CD4-positive, alpha-beta memory T cell (primary cell): Measurements from ENCODE around the gene FKBP8. TPM values are rescaled to one million over a fixed set of nuclear protein-coding genes. Genes with fewer than 3 reads are reported as not detected.

Source experiments
- CTCF ChIA-PET: fragments of 350-600 bp; sonication (Branson Sonifier 250); formaldehyde crosslinking; loops from one replicate; lab custom pipeline; 2021; ENCODE audit warnings: inconsistent platforms; ENCODE audit not compliant: partially characterized antibody; lab: Charles Lee
- POLR2A ChIA-PET: fragments of 350-600 bp; sonication (Branson Sonifier 250); formaldehyde crosslinking; loops from one replicate; lab custom pipeline; 2021; ENCODE audit not compliant: partially characterized antibody; lab: Charles Lee
- DNase-seq, 5 donors: peaks; one replicate each; pipeline versions ENCODE4 v3.0.0 to v3.0.0-alpha.2; 2020 to 2022; ENCODE audit warnings: mixed read lengths in 1 of 5
- H3K27ac ChIP-seq: one replicate; pipeline ENCODE4 v1.7.0; 2013; ENCODE audit warnings: low read depth, low read length
- H3K27me3 ChIP-seq: 2 replicates; pipeline ENCODE4 v1.7.0; 2013; ENCODE audit warnings: mild to moderate bottlenecking, low read length, moderate library complexity; ENCODE audit not compliant: insufficient read depth
- H3K36me3 ChIP-seq: 2 replicates; pipeline ENCODE4 v1.7.0; 2013; ENCODE audit warnings: mild to moderate bottlenecking, low read length, moderate library complexity; ENCODE audit not compliant: insufficient read depth
- H3K4me1 ChIP-seq: 2 replicates; pipeline ENCODE4 v1.7.0; 2013; ENCODE audit warnings: mild to moderate bottlenecking, low read length, moderate library complexity; ENCODE audit not compliant: insufficient read depth
- H3K4me3 ChIP-seq, 2 donors: one replicate each; pipeline ENCODE4 v1.7.0; 2013; ENCODE audit warnings: low read length in 2 of 2, mild to moderate bottlenecking in 1 of 2
- H3K9me3 ChIP-seq, 2 donors: one replicate each; pipeline ENCODE4 v1.7.0; 2013; ENCODE audit warnings: low read length in 2 of 2, control low read depth in 1 of 2; ENCODE audit not compliant: control insufficient read depth in 1 of 2
- H3K27ac Mint-ChIP-seq, 7 donors: one replicate each; pipeline ENCODE4 v1.8.0; 2020 to 2021; ENCODE audit warnings: mixed read lengths in 7 of 7, mild to moderate bottlenecking in 6 of 7, inconsistent platforms in 3 of 7, moderate library complexity in 3 of 7
- H3K27me3 Mint-ChIP-seq, 2 donors: one replicate each; pipeline ENCODE4 v1.8.0; 2020 to 2021; ENCODE audit warnings: mixed read lengths in 2 of 2
- H3K36me3 Mint-ChIP-seq, 2 donors: one replicate each; pipeline ENCODE4 v1.8.0; 2020 to 2021; ENCODE audit warnings: mixed read lengths in 2 of 2, inconsistent platforms in 1 of 2, mild to moderate bottlenecking in 1 of 2
- H3K4me1 Mint-ChIP-seq, 4 donors: one replicate each; pipeline ENCODE4 v1.8.0; 2020 to 2021; ENCODE audit warnings: mixed read lengths in 4 of 4, mild to moderate bottlenecking in 1 of 4
- H3K4me3 Mint-ChIP-seq, 8 donors: one replicate each; pipeline ENCODE4 v1.8.0; 2020 to 2021; ENCODE audit warnings: mixed read lengths in 8 of 8, mild to moderate bottlenecking in 7 of 8, moderate library complexity in 6 of 8, inconsistent platforms in 3 of 8
- H3K9me3 Mint-ChIP-seq, 8 donors: one replicate each; pipeline ENCODE4 v1.8.0; 2020 to 2021; ENCODE audit warnings: mixed read lengths in 8 of 8, mild to moderate bottlenecking in 5 of 8, inconsistent platforms in 3 of 8, moderate library complexity in 1 of 8
- intact Hi-C: fragments of 100-400 bp; cut with micrococcal nuclease; formaldehyde crosslinking; loops from one replicate; pipeline ENCODE4 v1.15.1; 2023
- polyA plus RNA-seq, 2 donors: library from polyadenylated mRNA; unstranded; fragments of 300-500 nt; fragmentation: Illumina TruSeq; gene quantifications; one replicate each; pipeline ENCODE4 v1.2.3, GENCODE V29; 2021
- total RNA-seq, 2 experiments: library from RNA; stranded (reverse); gene quantifications; one replicate each; pipeline ENCODE4 v1.2.3, GENCODE V29; 2021

The FKBP8 gene
- total and polyA plus RNA-seq, 4 experiments from 2014 or later = 82.4 to 249 (median 181) TPM

GRCh38 chr19:18588611-18589379 lies 45.4 kb upstream of the FKBP8 start, which contains the start of gene REX1BD:
REX1BD (plus strand) TSS chr19:18588798; CDS start chr19:18588802, 4 bp downstream.
- peaks cover 21 to 48% (median 35%) of the 10 kb centered on the region in 4 donors for H3K4me1 Mint-ChIP-seq
- Histone ChIP-seq H3K4me1 (peaks cover 36% of the 10 kb centered on the region), H3K4me3 (peak within 1 kb of the TSS; percentile 47 to 79), H3K9me3 (no peaks in the 10 kb centered on the region), H3K36me3 (peaks cover 4% of the 10 kb centered on the region), H3K27ac (peak within 1 kb of the TSS; percentile 67), H3K27me3 (no peaks in the 10 kb centered on the region)
- peak within 1 kb of the TSS; percentile 82 to 93 (median 89) for H3K4me3 Mint-ChIP-seq
- intact Hi-C loops = loop anchor here (1.0 to 5.0 kb wide), 6 partner anchors 17 to 331 kb away; partner anchors contain the start of genes COPE, DDX49 and UBA52
- H3K9me3 Mint-ChIP-seq = no peaks in the 10 kb centered on the region
- POLR2A ChIA-PET = interaction anchor here (0.7 to 6.3 kb wide), 39 partner anchors 10 to 841 kb away, joined by 3 to 122 read pairs (median 5); partner anchors contain the start of genes COPE, DDX49, ELL and FKBP8
- CTCF ChIA-PET = interaction anchor here (0.9 to 4.9 kb wide), 35 partner anchors 8 to 270 kb away, joined by 3 to 58 read pairs (median 5); partner anchors contain the start of genes ELL, FKBP8, KXD1 and TMEM59L
- H3K27ac Mint-ChIP-seq = peak within 1 kb of the TSS; percentile 83 to 96 (median 92)
- no peaks in the 10 kb centered on the region for H3K27me3 Mint-ChIP-seq
- peak; percentile 86 to 95 (median 87) for DNase-seq
- peaks cover 0 to 6% of the 10 kb centered on the region in 2 donors for H3K36me3 Mint-ChIP-seq

DNA sequence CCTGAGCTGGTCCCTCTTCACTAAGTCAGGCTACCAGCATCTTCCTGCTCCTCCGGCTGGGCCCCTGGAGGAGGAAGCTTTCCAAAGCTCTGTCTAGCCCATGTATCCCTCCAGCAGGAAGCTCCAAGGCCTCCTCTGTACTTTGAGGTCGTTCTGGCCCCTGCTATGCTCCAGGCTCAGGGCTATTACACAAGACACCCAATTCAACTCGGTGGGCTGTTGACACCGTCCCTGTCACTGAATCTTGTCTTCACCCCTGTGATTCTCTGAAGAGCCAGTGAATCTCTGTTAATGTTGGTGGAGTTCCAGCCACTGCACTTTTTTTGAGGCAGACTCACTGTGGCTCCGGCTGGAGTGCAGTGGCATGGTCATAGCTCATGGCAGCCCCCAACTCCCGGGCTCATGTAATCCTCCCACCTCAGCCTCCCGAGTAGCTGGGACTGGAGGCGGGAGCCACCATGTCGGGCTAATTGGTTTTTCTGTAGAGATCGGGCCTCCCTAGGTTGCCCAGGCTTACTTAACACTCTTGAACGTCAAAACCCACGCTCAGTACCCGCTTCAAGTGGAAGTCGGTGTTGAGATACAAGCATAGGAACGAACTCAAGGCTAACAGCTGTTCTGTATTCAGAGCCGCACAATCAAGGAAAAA lies 44.7 kb upstream of the FKBP8 start:
- no peak for DNase-seq
- Histone ChIP-seq H3K27ac (peak overlapping the region; percentile 67), H3K4me3 (peak overlapping the region; percentile 47 to 79), H3K36me3 (peaks cover 4% of the 10 kb centered on the region), H3K27me3 (no peaks in the 10 kb centered on the region), H3K4me1 (peaks cover 34% of the 10 kb centered on the region), H3K9me3 (no peaks in the 10 kb centered on the region)
- intact Hi-C loops = loop anchor here (1.0 to 5.0 kb wide), 2 partner anchors 17 to 111 kb away; partner anchors contain the start of gene UBA52
- Mint-ChIP-seq H3K4me1 (peaks cover 18 to 43% (median 32%) of the 10 kb centered on the region in 4 donors), H3K36me3 (peaks cover 0 to 5% of the 10 kb centered on the region in 2 donors), H3K9me3 (no peaks in the 10 kb centered on the region), H3K27me3 (no peaks in the 10 kb centered on the region), H3K4me3 (peak overlapping the region; percentile 82 to 93 (median 88)), H3K27ac (peak overlapping the region; percentile 80 to 96 (median 92))
- ChIA-PET CTCF (interaction anchor here (0.9 to 4.9 kb wide), 22 partner anchors 14 to 319 kb away, joined by 3 to 58 read pairs (median 7); partner anchors contain the start of genes ELL, FKBP8, KXD1 and UBA52), POLR2A (interaction anchor here (0.8 to 6.3 kb wide), 32 partner anchors 10 to 841 kb away, joined by 3 to 122 read pairs (median 6); partner anchors contain the start of genes COPE, CRLF1, DDX49 and ELL)

- Histone ChIP-seq H3K27me3 (no peaks in the 10 kb centered on the region), H3K9me3 (no peaks in the 10 kb centered on the region), H3K27ac (peak overlapping the region; percentile 67), H3K4me1 (peaks cover 34% of the 10 kb centered on the region), H3K36me3 (peaks cover 4% of the 10 kb centered on the region), H3K4me3 (no peak overlapping the region)
- no peaks in the 10 kb centered on the region for H3K27me3 Mint-ChIP-seq
- peaks cover 18 to 43% (median 32%) of the 10 kb centered on the region in 4 donors for H3K4me1 Mint-ChIP-seq
- H3K36me3 Mint-ChIP-seq = peaks cover 0 to 5% of the 10 kb centered on the region in 2 donors
- peak overlapping the region in 6 of 7 donors; percentile 43 to 93 (median 84) for H3K27ac Mint-ChIP-seq
- CTCF ChIA-PET = interaction anchor here (0.7 to 4.9 kb wide), 16 partner anchors 15 to 318 kb away, joined by 3 to 58 read pairs (median 8); partner anchors contain the start of genes ELL, FKBP8, KXD1 and UBA52
- peak overlapping the region in 6 of 8 donors; percentile 5 to 93 (median 42) for H3K4me3 Mint-ChIP-seq
- DNase-seq = no peak
- POLR2A ChIA-PET = interaction anchor here (0.8 to 6.3 kb wide), 15 partner anchors 9 to 504 kb away, joined by 3 to 122 read pairs (median 6); partner anchors contain the start of genes COPE, CRLF1, DDX49 and ELL
- no peaks in the 10 kb centered on the region for H3K9me3 Mint-ChIP-seq
- intact Hi-C loops = loop anchor here (5.0 kb wide), 1 partner anchor 110 kb away; no protein-coding TSS in a partner anchor
Measured at GRCh38 chr19:18587561-18587960, 44.2 kb upstream of the FKBP8 start.

DNA sequence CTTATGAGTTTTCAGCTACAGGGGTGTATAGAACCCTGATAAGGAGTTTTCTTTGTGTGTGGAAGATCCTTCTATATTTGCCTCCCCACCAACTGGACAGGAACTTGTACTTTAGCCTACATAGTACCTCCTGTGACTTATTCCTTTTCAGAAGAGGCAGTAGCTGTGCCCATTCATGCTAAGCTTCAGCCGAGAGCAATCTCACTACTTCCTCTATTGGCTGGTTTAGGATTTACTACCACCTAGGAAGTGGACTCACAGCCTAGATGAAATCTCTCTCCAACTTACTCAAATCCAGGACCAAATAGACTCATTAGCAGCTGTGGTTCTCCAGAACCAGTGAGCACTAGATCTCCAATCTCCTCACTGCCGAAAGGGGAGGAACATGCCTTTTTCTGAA lies 42.9 kb upstream of the FKBP8 start:
- Histone ChIP-seq H3K4me3 (no peak overlapping the region), H3K27me3 (no peaks in the 10 kb centered on the region), H3K36me3 (peaks cover 4% of the 10 kb centered on the region), H3K9me3 (no peaks in the 10 kb centered on the region), H3K27ac (no peak overlapping the region), H3K4me1 (peaks cover 34% of the 10 kb centered on the region)
- ChIA-PET CTCF (interaction anchor here (1.1 to 4.5 kb wide), 6 partner anchors 8 to 333 kb away, joined by 3 to 53 read pairs (median 5); partner anchors contain the start of genes COPE, DDX49, KXD1 and UBA52), POLR2A (interaction anchor here (0.6 to 6.3 kb wide), 8 partner anchors 10 to 307 kb away, joined by 3 to 122 read pairs (median 4); partner anchors contain the start of genes FKBP8, KXD1 and UBA52)
- peak overlapping the region in 1 of 7 donors; percentile 57 for H3K27ac Mint-ChIP-seq
- DNase-seq = no peak
- no peaks in the 10 kb centered on the region for H3K27me3 Mint-ChIP-seq
- H3K9me3 Mint-ChIP-seq = no peaks in the 10 kb centered on the region
- peaks cover 0 to 3% of the 10 kb centered on the region in 2 donors for H3K36me3 Mint-ChIP-seq
- intact Hi-C loops = loop anchor here (5.0 kb wide), 1 partner anchor 109 kb away; no protein-coding TSS in a partner anchor
- peak overlapping the region in 2 of 8 donors; percentile 25 to 33 for H3K4me3 Mint-ChIP-seq
- H3K4me1 Mint-ChIP-seq = peaks cover 18 to 43% (median 32%) of the 10 kb centered on the region in 4 donors

DNA sequence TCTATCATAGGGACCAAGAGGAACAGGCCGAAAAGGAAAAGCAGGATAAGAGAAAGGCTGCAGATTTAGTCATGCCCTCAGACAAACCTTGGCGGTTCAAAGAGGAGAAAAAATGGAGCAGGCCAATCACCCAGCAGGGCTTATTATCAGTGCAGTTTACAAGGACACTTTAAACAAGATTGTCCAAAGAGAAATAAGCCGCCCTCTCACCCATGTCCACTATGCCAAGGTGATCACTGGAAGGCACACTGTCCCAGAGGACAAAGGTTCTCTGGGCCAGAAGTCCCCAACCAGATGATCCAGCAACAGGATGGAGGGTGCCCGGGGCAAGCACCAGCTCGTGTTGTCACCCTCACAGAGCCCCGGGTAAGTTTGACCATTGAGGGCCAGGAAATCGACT lies 36.9 kb upstream of the FKBP8 start:
- Mint-ChIP-seq H3K27me3 (no peaks in the 10 kb centered on the region), H3K27ac (peak overlapping the region in 1 of 7 donors; percentile 38), H3K9me3 (no peaks in the 10 kb centered on the region), H3K36me3 (peaks cover 14 to 21% of the 10 kb centered on the region in 2 donors), H3K4me3 (no peak overlapping the region), H3K4me1 (peaks cover under 1 to 2% (median under 1%) of the 10 kb centered on the region in 4 donors)
- Histone ChIP-seq H3K4me1 (peaks cover 1% of the 10 kb centered on the region), H3K27me3 (no peaks in the 10 kb centered on the region), H3K9me3 (no peaks in the 10 kb centered on the region), H3K36me3 (peaks cover 12% of the 10 kb centered on the region), H3K4me3 (no peak overlapping the region), H3K27ac (no peak overlapping the region)
- ChIA-PET POLR2A (interaction anchor here (1.4 to 1.6 kb wide), 2 partner anchors 9 to 14 kb away, joined by 4 to 8 read pairs; partner anchors contain the start of gene UBA52), CTCF (interaction anchor here (1.5 kb wide), 1 partner anchor 9 kb away, joined by 4 read pairs; no protein-coding TSS in a partner anchor)
- DNase-seq = no peak
- intact Hi-C loops = no loop called here

GRCh38 chr19:18577365-18577914 lies 34.1 kb upstream of the FKBP8 start:
- peaks cover 13% of the 10 kb centered on the region for H3K4me1 ChIP-seq
- peak overlapping the region in 1 of 7 donors; percentile 37 for H3K27ac Mint-ChIP-seq
- H3K36me3 ChIP-seq = peaks cover 30% of the 10 kb centered on the region
- no peak for DNase-seq
- POLR2A ChIA-PET = interaction anchor here (1.4 kb wide), 2 partner anchors 10 to 19 kb away, joined by 3 read pairs; partner anchors contain the start of gene KXD1
- peaks cover 28 to 44% of the 10 kb centered on the region in 2 donors for H3K36me3 Mint-ChIP-seq
- no peak overlapping the region for H3K27ac ChIP-seq
- no peaks in the 10 kb centered on the region for H3K27me3 ChIP-seq
- H3K4me1 Mint-ChIP-seq = peaks cover 6 to 22% (median 13%) of the 10 kb centered on the region in 4 donors
- H3K27me3 Mint-ChIP-seq = no peaks in the 10 kb centered on the region
- intact Hi-C loops = no loop called here
- CTCF ChIA-PET = no interaction called here
- H3K4me3 Mint-ChIP-seq = no peak overlapping the region
- H3K9me3 ChIP-seq = no peaks in the 10 kb centered on the region
- H3K4me3 ChIP-seq = no peak overlapping the region
- H3K9me3 Mint-ChIP-seq = no peaks in the 10 kb centered on the region
